ENCODE data around the gene WASF2. TPM values are rescaled to one million over a fixed set of nuclear protein-coding genes. Genes with fewer than 3 reads are reported as not detected.

Gene WASF2
- total and polyA plus RNA-seq, 2 of the 8 experiments (the other 6 are each of a cell fraction or from before 2014, with no cell fraction given), result 32.1 to 86.6 TPM

DNA sequence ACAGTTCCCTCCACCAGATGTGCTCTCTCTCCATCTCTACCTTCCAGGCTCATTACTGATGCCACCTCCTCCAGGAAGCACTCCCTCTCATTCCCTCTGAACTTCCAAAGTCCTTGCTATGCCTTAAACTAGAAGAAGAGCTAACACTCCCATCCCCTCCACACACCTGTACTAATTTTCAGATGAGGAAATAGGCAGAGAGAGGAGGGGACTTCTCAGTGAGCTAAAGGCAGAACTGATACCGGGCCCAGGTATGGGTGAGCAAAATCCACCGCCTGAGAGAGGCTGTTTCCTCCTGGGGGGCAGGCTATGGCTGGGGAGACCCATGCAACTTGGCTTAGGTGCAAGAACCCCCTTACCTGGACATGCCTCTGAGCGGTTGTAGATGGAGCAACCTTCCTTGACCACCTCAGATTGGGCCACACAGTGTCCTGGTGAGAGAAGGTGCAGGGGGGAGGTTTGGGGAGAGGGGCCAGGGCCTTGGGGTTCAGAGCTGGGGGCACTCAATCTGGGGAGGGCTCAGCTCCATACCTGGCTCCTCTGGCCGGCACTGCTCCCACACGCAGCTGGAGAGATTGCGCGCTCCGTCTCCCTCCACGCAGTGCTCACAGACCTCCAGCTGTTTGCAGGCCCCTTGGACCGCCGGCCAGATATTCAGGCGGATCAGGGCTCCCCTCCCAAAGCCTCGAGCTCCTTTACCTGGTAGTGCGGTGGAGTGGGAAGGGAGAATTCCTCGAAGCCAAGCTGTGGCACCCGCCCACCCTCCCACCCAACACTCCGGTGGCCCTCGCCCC is 107.8 kb downstream of the WASF2 start:
- H4K5ac ChIP-seq (ENCODE audit: insufficient read length, low read depth, low read length), result no peak overlapping the region
- no peaks in the 10 kb centered on the region for H4K20me1 ChIP-seq (replicated peaks in 1 of 2; ENCODE audit: control insufficient read depth in 1 of 2, insufficient read depth in 2 of 2, low read length in 2 of 2)
- H3K14ac ChIP-seq (ENCODE audit: insufficient read length), result no peak overlapping the region
- no peak overlapping the region for H2BK20ac ChIP-seq (ENCODE audit: low read length)
- H3K79me1 ChIP-seq (ENCODE audit: low read depth, low read length), result no peaks in the 10 kb centered on the region
- no peak overlapping the region for H2AK5ac ChIP-seq (ENCODE audit: low read depth, low read length)
- peaks cover 4% of the 10 kb centered on the region; the same call in 1 of the 2 replicates for H3K23me2 ChIP-seq (ENCODE audit: low read depth, low read length)
- H2BK5ac ChIP-seq (ENCODE audit: low read depth, low read length), result no peak overlapping the region
- ChIA-PET CTCF (ENCODE audit: partially characterized antibody) (interaction anchor here (0.5 to 18.9 kb wide), 23 partner anchors 8 to 387 kb away, joined by 3 to 625 read pairs (median 3); partner anchors contain the start of genes AHDC1, FCN3, GPR3 and MAP3K6), POLR2A (ENCODE audit: partially characterized antibody) (interaction anchor here (1.0 to 3.7 kb wide), 11 partner anchors 12 to 385 kb away, joined by 3 to 18 read pairs (median 3); partner anchors contain the start of genes MAP3K6 and SLC9A1)
- no peak overlapping the region for H3K4ac ChIP-seq (replicated peaks; ENCODE audit: insufficient read length, low read depth, low read length)
- WGBS, 2 experiments (ENCODE audit: extremely low coverage in 1 of 2, insufficient coverage in 1 of 2, insufficient read length in 1 of 2, insufficient replicate concordance in 2 of 2, low coverage in 1 of 2, low lambda C conversion rate in 2 of 2, missing lambda C conversion rate in 1 of 2), result 88% methylated on average over 9 of the region's 18 CpGs; no CpG with 5 or more reads in 1 of the 2 experiments
- H3K36me3 ChIP-seq (ENCODE audit: control insufficient read depth in 2 of 4, insufficient read depth in 4 of 4, low read length in 3 of 4), result no peaks in the 10 kb centered on the region
- no peak overlapping the region for H4K8ac ChIP-seq (ENCODE audit: extremely low read depth, insufficient read depth, low read length)
- no peak overlapping the region for H3K56ac ChIP-seq (replicated peaks; ENCODE audit: insufficient read length, low read depth, low read length)
- H3K79me2 ChIP-seq (ENCODE audit: control insufficient read depth in 1 of 2, insufficient read depth in 2 of 2, low read length in 2 of 2), result no peaks in the 10 kb centered on the region
- DNase-seq (ENCODE audit: low read depth in 1 of 2, low spot score in 2 of 2) (no peak), FAIRE-seq (no peak)
- no peak overlapping the region for H2BK120ac ChIP-seq (replicated peaks; ENCODE audit: low read depth, low read length)
- H4K91ac ChIP-seq (replicated peaks; ENCODE audit: insufficient read length, low read length), result no peak overlapping the region
- H3K4me2 ChIP-seq (ENCODE audit: insufficient read depth in 1 of 2, low read depth in 2 of 2, low read length in 2 of 2), result peak overlapping the region in 1 of 2 experiments; percentile 45; a peak in 2 of 4 replicates
- peak overlapping the region; percentile 39; the same call in 1 of the 2 replicates for H2BK12ac ChIP-seq (ENCODE audit: low read depth, low read length)
- peaks cover 0 to 7% (median 0%) of the 10 kb centered on the region in 4 experiments; a peak in 2 of 7 replicates for H3K4me1 ChIP-seq (replicated peaks in 1 of 4; ENCODE audit: control insufficient read depth in 3 of 4, insufficient read depth in 4 of 4, low read length in 3 of 4)
- no peak overlapping the region for H3K27ac ChIP-seq (ENCODE audit: low read depth, low read length)
- no peak overlapping the region for H3K23ac ChIP-seq (ENCODE audit: insufficient read length)
- H3K18ac ChIP-seq (ENCODE audit: extremely low read depth, low read length), result no peak overlapping the region
- H2AFZ ChIP-seq (ENCODE audit: low read length), result no peak overlapping the region
- no peaks in the 10 kb centered on the region for H3K9me3 ChIP-seq (ENCODE audit: insufficient read depth in 2 of 2, low read depth in 1 of 2, low read length in 1 of 2)
- H3K9ac ChIP-seq (replicated peaks in 1 of 4; ENCODE audit: extremely low read depth in 1 of 4, low read depth in 3 of 4, low read length in 3 of 4), result no peak overlapping the region
- peaks cover 0 to 16% (median 9%) of the 10 kb centered on the region in 4 experiments; a peak in 6 of 7 replicates for H3K27me3 ChIP-seq (replicated peaks in 1 of 4; ENCODE audit: control insufficient read depth in 3 of 4, extremely low read depth in 1 of 4, insufficient read depth in 3 of 4, low read length in 3 of 4)
- H2BK15ac ChIP-seq (ENCODE audit: low read length), result no peak overlapping the region
- H3K4me3 ChIP-seq (ENCODE audit: extremely low read depth in 1 of 4, insufficient read depth in 2 of 4, low read depth in 3 of 4, low read length in 4 of 4), result peak overlapping the region in 2 of 4 experiments; percentile 36 to 74; a peak in 4 of 8 replicates
- TF ChIP-seq CHD2 (IDR thresholded peaks at IDR 0.05; ENCODE audit: low read length), result no peak
- TF ChIP-seq POLR2AphosphoS5 (IDR thresholded peaks at IDR 0.05; ENCODE audit: low read depth, low read length), result no peak
- TF ChIP-seq RNF2 (IDR thresholded peaks at IDR 0.05; ENCODE audit: borderline replicate concordance, low read depth, low read length, missing control alignments, poor library complexity, severe bottlenecking), result no peak
- TF ChIP-seq CHD1 (IDR thresholded peaks at IDR 0.05; ENCODE audit: low read depth, low read length), result no peak
- TF ChIP-seq, protein P1, sequence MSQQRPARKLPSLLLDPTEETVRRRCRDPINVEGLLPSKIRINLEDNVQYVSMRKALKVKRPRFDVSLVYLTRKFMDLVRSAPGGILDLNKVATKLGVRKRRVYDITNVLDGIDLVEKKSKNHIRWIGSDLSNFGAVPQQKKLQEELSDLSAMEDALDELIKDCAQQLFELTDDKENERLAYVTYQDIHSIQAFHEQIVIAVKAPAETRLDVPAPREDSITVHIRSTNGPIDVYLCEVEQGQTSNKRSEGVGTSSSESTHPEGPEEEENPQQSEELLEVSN (IDR thresholded peaks at IDR 0.05), result no peak
- TF ChIP-seq KDM4A (IDR thresholded peaks at IDR 0.05; ENCODE audit: low read depth, low read length, severe bottlenecking), result no peak
- no peak for TF ChIP-seq TCF12 (IDR thresholded peaks at IDR 0.05; ENCODE audit: low read depth, low read length)
- no peak for TF ChIP-seq CREB1 (IDR thresholded peaks at IDR 0.05)
- no peak for TF ChIP-seq KDM1A (IDR thresholded peaks at IDR 0.05; ENCODE audit: borderline replicate concordance, low read length)
- TF ChIP-seq SRF (IDR thresholded peaks at IDR 0.05; ENCODE audit: low read depth, low read length), result no peak
- TF ChIP-seq YY1 (IDR thresholded peaks at IDR 0.05; ENCODE audit: low read depth, low read length), result no peak
- TF ChIP-seq POLR2A (IDR thresholded peaks at IDR 0.05; ENCODE audit: control extremely low read depth in 1 of 2, low read depth in 2 of 2, low read length in 2 of 2), result no peak

Measured in H1 (cell line).